Fibroblast of skin of right biceps (primary cell): Measurements from ENCODE around the gene ZNF780A.
"Not testable (repeated sequence)": the region's sequence is repeated elsewhere in the genome, so short reads cannot be mapped to it uniquely, and the experiment has no call there.

Source experiments
- DNase-seq: peaks from one replicate; pipeline ENCODE4 v3.0.0-alpha.2; 2013

Gene ZNF780A

DNA sequence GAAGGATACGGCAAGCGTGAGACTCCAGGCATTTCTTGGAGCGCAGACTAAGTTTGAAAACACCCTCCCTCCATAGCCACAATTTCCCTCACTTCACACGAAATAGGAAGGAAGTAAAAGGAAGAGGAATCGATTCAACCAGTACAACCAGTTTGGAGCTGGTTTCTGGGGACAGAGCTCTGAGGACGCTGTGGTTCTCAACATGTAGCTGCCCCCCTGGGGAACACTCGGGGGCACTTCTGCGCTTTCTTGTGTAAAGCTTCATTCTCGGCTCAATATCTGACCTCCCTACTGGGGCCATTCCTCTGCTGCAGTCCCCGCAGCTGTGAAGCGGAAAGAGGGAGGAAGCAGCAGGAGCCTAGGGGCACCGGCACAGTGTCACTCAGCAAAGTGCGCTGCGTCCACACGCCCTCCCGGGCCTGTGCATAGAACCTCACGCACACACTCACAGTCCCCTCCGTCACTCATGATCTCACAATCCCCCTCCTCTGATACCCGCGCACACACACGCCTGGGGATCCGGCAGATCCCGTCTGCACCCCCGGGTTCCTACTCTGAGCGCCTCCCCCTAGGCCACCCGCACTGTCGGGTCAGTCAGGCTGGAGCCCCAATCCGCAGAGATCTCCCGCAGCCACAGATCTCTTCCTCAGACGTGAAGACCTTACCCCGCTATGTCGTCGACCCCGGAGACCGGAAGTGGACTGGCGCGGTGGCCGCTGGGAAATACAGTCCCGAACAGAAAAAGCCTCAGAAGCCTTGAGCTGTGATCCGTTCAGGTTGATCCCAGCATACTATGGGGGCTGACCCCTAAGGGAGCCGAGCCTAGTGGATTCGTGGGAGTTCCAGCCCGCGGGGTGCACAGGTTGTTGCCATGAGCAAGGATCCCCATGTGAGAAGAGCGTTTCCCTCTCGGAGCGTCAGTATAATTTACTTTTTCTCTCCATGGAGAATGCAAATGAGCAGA, at the start of gene ZNF780A:
ZNF780A (minus strand) TSS at position 703 of the 964 bp plus-strand sequence. CDS start 6,190 bp downstream, outside the sequence.
- DNase-seq = peak; percentile 67

DNA sequence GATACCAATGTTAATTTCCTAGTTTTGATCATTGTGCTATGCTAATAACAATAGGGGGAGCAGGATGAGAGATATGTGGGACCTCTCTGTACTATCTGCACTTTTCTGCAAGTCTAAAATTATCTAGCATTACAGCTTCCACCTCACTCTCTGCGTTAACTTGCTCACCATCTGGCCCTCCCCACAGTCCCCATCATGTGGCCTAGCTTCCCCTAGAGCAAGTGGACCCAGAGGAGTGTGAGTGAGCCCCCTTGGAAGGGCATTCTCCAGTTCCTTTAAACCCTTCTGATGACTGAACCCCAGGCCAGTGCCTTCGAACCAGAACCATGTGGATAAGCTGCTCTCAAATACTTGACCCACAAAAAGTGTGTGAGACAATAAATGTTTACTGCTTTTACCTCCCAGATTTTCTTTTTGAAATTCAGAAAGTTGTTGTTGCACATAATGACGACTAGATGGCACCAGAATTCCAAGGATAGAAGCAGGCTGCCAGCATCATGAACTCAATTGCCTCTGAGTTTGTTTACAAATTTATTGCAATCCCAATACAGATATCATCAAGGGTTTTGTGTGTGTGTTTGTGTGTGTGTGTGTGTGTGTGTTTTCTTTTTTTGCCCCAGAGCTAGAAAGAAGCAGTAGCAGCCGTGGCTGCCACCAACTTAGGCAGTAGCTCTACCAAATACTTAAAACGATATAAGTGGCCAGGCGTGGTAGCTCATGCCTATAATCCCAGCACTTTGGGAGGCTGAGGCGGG, 49.0 kb upstream of the ZNF780A start:
- DNase-seq = peak; percentile 40

DNA sequence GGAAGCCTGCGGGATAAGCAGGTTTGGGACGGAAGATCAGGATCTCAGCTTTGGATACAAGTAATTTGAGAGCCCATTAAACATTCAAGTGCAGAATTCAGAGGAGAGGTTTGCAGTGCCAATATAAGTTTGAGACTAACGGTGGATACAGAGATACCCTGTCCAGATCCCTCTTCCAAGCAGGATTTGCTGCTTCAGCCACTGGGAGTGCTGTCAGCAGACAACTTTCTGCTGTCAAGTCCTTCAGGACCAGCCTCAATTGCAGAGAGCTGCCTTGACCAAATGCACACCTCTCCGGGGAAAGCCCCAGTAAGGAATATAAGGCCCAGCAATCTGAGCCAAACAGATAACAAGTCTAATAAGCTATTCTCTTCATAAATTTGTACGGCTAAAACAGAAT, 46.1 kb upstream of the ZNF780A start:
- no peak for DNase-seq

DNA sequence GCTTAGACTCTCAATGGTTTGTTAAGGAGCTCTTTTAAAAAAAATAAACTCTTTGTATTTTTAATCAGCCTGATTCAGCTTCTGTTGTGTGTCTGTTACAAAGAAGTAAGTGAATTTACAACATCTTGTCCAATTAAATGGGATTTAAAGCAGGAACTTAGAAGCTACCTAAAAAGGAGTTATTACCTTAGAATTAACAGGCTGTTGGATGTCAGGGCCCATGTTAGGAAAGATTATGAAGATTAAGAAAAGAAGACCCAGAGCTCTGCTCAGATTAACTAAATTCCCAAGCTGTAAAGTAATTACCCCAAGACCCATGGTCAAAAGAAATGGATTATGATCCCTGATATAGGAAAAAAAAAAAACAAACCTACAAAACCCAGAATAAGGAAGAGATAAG, 44.1 kb upstream of the ZNF780A start:
- DNase-seq = no peak

DNA sequence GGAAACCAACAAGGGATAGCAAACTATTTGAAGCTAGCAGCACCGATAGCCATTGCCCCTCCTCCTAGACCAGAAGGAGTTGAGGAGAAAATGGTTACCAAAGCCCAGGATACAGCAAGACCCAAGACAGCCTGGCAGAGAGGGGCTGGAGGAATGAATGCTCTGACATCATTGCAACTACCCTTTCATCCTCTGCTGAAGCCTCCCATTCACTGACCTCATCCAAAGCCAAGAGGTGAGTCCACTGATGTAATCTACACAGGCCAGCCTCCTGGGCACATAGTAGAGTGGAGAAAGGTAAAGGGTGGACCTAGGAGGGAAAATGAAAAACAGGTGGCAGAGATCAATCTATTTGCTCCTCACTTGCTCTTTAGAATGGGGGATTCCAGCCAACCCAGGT, 42.7 kb upstream of the ZNF780A start:
- DNase-seq = no peak

- DNase-seq = no peak
Measured at GRCh38 chr19:40130013-40130412, 39.3 kb upstream of the ZNF780A start.

GRCh38 chr19:40129425-40129824, 38.7 kb upstream of the ZNF780A start:
- no peak for DNase-seq

- no peak for DNase-seq
Measured at GRCh38 chr19:40128991-40129390, 38.2 kb upstream of the ZNF780A start.

DNA sequence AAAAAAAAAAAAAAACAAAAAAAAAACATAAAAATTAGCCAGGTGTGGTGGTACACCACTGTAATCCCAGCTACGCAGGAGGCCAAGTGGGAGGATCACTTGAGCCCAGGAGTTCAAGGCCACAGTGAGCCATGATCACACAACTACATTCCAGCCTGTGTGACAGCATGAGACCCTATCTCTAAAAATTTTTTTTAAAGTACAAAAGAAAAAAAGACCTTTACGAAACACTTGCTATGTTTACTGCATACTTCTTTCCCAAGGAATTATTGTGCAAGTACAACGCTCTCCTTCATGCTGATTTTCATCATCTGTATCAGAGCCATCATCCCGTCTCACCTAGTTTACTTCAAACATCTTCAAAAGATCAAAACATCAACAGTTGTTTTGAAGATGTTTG, 28.6 kb upstream of the ZNF780A start:
- no peak for DNase-seq

DNA sequence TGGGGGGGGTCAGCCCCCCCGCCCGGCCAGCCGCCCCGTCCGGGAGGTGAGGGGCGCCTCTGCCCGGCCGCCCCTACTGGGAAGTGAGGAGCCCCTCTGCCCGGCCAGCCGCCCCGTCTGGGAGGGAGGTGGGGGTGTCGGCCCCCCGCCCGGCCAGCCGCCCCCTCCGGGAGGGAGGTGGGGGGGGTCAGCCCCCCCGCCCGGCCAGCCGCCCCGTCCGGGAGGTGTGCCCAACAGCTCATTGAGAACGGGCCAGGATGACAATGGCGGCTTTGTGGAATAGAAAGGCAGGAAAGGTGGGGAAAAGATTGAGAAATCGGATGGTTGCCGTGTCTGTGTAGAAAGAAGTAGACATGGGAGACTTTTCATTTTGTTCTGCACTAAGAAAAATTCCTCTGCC, 27.9 kb upstream of the ZNF780A start:
- DNase-seq = not testable (repeated sequence)

DNA sequence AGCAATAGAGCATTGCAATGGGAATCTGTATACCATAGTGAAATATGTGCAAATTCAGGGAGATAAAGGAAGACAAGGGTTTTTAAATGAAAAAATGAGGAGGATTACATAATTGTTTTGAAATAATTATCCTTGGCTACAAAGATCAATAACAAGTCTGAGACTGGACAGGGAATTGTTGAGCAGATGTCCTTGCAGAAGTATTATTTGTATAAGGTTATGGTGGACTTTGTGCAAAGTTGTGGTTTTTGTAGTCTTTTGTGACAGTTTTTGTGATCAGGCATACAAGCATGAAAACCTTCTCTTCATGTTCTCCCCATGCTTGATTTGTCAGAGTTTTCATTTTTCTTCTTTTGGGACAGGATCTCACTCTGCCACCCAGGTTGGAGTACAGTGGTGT, 25.3 kb upstream of the ZNF780A start:
- no peak for DNase-seq

DNA sequence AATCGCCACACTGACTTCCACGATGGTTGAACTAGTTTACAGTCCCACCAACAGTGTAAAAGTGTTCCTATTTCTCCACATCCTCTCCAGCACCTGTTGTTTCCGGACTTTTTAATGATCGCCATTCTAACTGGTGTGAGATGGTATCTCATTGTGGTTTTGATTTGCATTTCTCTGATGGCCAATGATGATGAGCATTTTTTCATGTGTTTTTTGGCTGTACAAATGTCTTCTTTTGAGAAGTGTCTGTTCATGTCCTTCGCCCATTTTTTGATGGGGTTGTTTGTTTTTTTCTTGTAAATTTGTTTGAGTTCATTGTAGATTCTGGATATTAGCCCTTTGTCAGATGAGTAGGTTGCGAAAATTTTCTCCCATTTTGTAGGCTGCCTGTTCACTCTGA, 23.4 kb upstream of the ZNF780A start:
- not testable (repeated sequence) for DNase-seq

GRCh38 chr19:40112271-40112670, 21.5 kb upstream of the ZNF780A start:
- DNase-seq = not testable (repeated sequence)

GRCh38 chr19:40110570-40110969, 19.8 kb upstream of the ZNF780A start:
- DNase-seq = no peak

- DNase-seq = no peak
Measured at GRCh38 chr19:40104754-40105153, 14.0 kb upstream of the ZNF780A start.

- no peak for DNase-seq
Measured at GRCh38 chr19:40103600-40103999, 12.9 kb upstream of the ZNF780A start.

- DNase-seq = no peak
Measured at GRCh38 chr19:40101813-40102212, 11.1 kb upstream of the ZNF780A start.

DNA sequence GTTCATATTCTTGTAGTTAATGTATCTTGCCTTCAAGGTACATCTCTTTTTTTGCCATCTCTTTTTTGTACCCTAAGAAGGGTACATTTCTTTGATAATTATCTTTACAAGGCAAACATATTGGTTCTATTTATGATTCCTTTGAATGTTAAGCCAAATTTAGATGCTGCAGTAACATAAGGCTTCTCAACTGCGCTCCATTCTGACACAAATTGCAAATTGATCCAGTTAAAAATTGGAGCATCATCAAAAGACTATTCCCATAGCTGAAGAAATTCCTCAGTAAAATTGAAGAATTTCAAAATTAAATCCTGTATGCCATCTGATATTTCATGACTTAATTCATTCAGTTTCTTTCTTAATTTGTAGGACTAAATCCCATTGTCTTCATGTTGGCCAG, 2.7 kb upstream of the ZNF780A start:
- no peak for DNase-seq

DNA sequence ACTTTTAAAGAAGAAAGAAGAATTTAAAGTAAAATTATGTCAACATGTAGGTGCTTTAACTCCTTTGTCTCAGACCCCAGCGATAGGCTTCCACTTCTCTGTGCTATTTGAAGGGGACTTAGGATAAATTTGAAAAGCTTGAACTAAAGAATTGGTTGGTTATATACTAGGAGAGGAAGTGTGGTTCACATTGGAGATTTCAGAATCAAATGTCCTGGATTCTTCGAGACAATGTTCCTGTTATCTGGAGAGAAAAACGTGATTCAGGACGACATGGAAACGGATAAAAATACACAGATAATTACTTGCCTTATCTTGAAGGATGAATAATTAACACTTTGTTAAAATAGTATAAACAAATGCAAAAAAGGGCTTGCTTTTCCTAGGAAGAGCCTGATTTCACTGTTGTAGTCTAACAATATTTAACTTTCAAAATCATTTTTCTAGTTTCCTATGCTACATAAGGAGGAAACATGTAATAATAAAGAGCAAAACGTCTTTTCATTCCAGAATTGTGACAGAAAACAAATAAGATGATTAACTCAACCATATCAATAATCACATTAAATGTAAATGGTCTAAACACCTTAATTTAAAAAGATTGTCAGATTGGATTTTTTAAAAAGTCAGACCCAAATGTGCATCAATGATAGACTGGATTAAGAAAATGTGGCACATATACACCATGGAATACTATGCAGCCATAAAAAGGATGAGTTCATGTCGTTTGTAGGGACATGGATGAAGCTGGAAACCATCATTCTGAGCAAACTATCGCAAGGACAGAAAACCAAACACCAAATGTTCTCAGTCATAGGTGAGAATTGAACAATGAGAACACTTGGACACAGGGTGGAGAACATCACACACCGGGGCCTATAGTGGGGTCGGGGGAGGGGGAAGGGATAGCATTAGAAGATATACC, 724 bp upstream of the ZNF780A start:
- DNase-seq = no peak

GRCh38 chr19:40089462-40089861, 1.3 kb downstream of the ZNF780A start:
- DNase-seq = peak; percentile 24

- DNase-seq = no peak
Measured at GRCh38 chr19:40088299-40089047, 2.3 kb downstream of the ZNF780A start.

DNA sequence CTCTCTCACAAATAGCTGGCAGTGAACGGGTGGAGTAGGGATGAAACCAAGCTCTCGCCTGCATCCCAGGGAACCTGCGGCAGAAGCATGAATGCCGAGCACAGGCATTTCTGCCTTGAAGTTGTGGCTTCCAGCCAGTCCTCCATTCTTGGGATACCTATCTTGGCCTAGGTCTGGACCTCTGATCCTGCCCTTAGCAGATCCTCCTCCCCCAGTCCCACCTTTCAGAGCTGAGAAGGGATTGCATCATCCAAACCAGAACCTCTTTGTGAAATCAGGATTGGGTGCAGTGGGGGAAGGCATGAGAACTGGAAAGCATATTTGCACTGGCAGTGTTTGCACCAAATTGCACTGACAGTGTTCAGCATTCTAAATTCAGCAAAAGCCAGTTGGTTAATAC, 5.8 kb downstream of the ZNF780A start:
- no peak for DNase-seq
